Measurements from ENCODE around the gene TRIP4.
"Not testable (repeated sequence)": the region's sequence is repeated elsewhere in the genome, so short reads cannot be mapped to it uniquely, and the experiment has no call there.

TRIP4 gene

GRCh38 chr15:64490598-64491259 is 103.1 kb downstream of the TRIP4 start:
- no peak for DNase-seq (ENCODE audit: low spot score)

DNA sequence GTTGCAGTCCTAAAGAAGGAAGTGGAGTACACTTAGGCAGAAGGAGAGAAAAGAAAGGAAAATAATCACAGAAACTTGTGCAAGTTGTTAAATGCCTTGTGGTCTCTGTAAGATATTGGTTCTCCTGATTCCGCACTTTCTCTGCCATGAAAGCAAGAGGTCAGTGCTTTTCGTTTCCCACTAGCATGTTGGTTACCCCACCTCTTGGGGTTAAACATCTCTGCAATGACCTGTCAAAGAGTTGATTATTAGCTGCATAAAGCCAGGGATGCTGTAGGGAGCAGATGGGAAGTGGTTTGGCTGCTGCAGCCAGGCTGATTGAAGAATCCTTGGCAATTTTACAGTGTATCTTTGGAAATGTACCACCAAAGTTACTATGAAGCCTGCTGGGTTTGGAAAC is 106.0 kb downstream of the TRIP4 start:
- no peak for DNase-seq (ENCODE audit: low spot score)

GRCh38 chr15:64495968-64496367 is 108.3 kb downstream of the TRIP4 start:
- not testable (repeated sequence) for DNase-seq (ENCODE audit: low spot score)

- DNase-seq (ENCODE audit: low spot score) = no peak
Measured at GRCh38 chr15:64500695-64501395, 113.2 kb downstream of the TRIP4 start.

DNA sequence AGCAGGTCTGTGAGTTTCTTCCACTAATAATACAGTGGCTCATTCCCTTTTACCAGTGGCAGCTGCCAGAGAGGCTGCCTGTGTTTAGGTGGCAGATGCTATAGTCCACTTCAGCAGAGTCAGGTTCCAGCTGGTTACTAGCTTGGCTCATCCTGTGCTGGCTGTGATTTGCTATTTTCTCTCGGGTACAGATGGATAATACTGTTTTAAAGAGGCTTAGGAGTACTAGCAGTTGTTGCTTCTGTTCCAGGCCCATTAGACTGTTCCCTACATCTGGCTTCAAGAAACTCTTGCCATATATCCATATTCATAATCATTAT is 113.7 kb downstream of the TRIP4 start:
- no peak for DNase-seq (ENCODE audit: low spot score)

DNA sequence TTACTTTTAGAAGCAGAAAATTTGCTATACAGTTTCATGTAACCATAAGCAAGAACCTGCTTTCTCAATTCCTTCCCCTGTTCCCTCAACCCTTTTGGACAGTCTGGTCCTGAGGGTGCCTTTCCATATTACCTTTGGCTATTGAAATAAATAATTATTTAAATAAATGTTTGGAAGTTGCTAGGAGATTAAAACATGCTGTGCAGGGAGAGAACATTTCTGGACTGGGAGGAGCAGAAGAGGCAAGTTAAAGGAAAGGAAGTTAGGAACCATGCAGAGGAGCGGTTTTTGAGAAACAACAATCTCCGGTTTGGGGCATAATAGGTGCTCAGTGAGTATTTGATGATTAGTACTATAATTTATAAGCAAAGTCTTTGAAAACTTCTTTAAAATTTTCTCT is 114.5 kb downstream of the TRIP4 start:
- DNase-seq (ENCODE audit: low spot score) = no peak

DNA sequence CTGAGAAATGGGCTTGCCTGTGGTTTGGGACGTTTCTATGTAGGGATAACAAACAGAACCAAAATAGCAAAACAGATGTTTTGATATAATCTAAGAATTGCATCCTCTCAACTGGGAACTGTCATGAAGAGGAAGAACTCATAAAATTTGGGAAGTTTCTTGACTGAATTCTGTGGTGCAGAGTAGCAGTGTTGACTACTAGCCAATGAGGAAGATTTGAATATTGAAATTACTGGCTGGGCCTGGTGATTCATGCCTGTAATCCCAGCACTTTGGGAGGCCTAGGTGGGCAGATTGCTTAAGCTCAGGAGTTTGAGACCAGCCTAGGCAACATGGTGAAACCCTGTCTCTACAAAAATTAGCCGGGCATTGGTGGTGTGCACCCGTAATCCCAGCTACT is 114.9 kb downstream of the TRIP4 start:
- no peak for DNase-seq (ENCODE audit: low spot score)

DNA sequence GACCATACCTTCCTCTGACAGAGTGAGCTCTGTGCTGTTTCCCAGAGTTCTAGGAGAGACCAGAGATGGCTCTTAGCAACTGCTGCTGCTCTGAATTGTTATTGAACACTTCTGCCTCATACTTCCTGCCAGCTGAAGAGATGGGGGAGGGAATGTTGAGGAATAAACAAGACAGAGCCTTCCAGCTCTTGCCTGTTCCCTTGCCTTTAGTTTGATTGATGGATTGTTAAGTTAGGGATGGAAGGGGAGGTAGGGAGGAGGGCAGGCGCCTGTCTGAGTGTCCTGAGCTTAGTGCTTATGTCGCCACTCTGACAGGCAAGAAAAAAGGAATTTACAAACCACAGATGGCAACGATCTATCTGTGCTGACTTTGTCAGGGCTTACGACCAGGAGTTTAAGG is 115.6 kb downstream of the TRIP4 start:
- DNase-seq (ENCODE audit: low spot score) = no peak

GRCh38 chr15:64503640-64504039 is 116.0 kb downstream of the TRIP4 start:
- DNase-seq (ENCODE audit: low spot score) = no peak

Data from iPS-NIHi11 (cell line).